Activated CD8-positive, alpha-beta memory T cell treated with anti-CD3 and anti-CD28 coated beads for 4 hours (primary cell): ENCODE data around the gene TXNDC11.

Experiments used
- DNase-seq, 2 donors: peaks; one replicate each; pipeline ENCODE4 v3.0.0-alpha.2; 2020; ENCODE audit warnings: low read depth in 2 of 2

Gene TXNDC11

GRCh38 chr16:11689031-11689840 lies 53.4 kb downstream of the TXNDC11 start:
- DNase-seq, result no peak

- no peak for DNase-seq
These were observed 54.2 kb downstream of the TXNDC11 start for GRCh38 chr16:11688520-11688886.

- DNase-seq, result no peak
These were observed 54.8 kb downstream of the TXNDC11 start for GRCh38 chr16:11687601-11688519.

- no peak for DNase-seq
These were observed 55.8 kb downstream of the TXNDC11 start for GRCh38 chr16:11686713-11687380.

- no peak for DNase-seq
These were observed 56.6 kb downstream of the TXNDC11 start for GRCh38 chr16:11685844-11686618.

GRCh38 chr16:11684231-11685025 lies 58.2 kb downstream of the TXNDC11 start:
- no peak for DNase-seq

GRCh38 chr16:11683145-11683544 lies 59.5 kb downstream of the TXNDC11 start:
- no peak for DNase-seq

- DNase-seq, result no peak
These were observed 60.0 kb downstream of the TXNDC11 start for GRCh38 chr16:11682655-11683096.

- DNase-seq, result no peak
These were observed 60.5 kb downstream of the TXNDC11 start for GRCh38 chr16:11681976-11682654.

GRCh38 chr16:11681556-11681955 lies 61.1 kb downstream of the TXNDC11 start:
- DNase-seq, result no peak

GRCh38 chr16:11679941-11680911 lies 62.4 kb downstream of the TXNDC11 start:
- DNase-seq, result no peak

- no peak for DNase-seq
These were observed 63.4 kb downstream of the TXNDC11 start for GRCh38 chr16:11679250-11679649.

GRCh38 chr16:11677959-11678881 lies 64.4 kb downstream of the TXNDC11 start:
- no peak for DNase-seq

- no peak for DNase-seq
These were observed 65.2 kb downstream of the TXNDC11 start for GRCh38 chr16:11677451-11677951.

- no peak for DNase-seq
These were observed 65.9 kb downstream of the TXNDC11 start for GRCh38 chr16:11676799-11677198.

- no peak for DNase-seq
These were observed 66.8 kb downstream of the TXNDC11 start for GRCh38 chr16:11675561-11676511.
